HCT116 (cell line): ENCODE results near the gene IL1RAPL1. TPM values are rescaled to one million over a fixed set of nuclear protein-coding genes. Genes with fewer than 3 reads are reported as not detected.

Experiments used
- ATAC-seq: fragments of 200-7000 bp; cut with Tn5 transposase; 2 replicates; pipeline ENCODE4 v1.9.1; 2020; ENCODE audit warnings: mild to moderate bottlenecking, moderate library complexity
- BruUV-seq: library from RNA; stranded (reverse); fragments of 400-500 nt; replicated peaks from 2 replicates; lab custom pipeline; 2021; lab: Mats Ljungman, UMichigan
- CTCF ChIA-PET: fragments of 300-600 bp; sonication (Branson Sonifier 250); formaldehyde crosslinking; loops from one replicate; lab custom pipeline; 2021; ENCODE audit warnings: antibody characterized with exemption; lab: Charles Lee
- POLR2A ChIA-PET: fragments of 300-600, 350-600 bp; sonication (Branson Sonifier 250); formaldehyde crosslinking; loops from one replicate; lab custom pipeline; 2021; ENCODE audit warnings: antibody characterized with exemption; lab: Charles Lee
- RAD21 ChIA-PET, 2 experiments: fragments of 300-600 bp; sonication (Branson Sonifier 250); formaldehyde crosslinking; loops; one replicate each; lab custom pipeline; 2023; ENCODE audit warnings: low total read pairs in 2 of 2; ENCODE audit not compliant: uncharacterized antibody in 2 of 2, unreplicated experiment in 2 of 2, low non-redundant PET in 1 of 2; lab: Charles Lee
- DNase-seq: peaks from one replicate; pipeline ENCODE4 v3.0.0-alpha.2; 2010; ENCODE audit warnings: low read depth, low spot score
- H2AFZ ChIP-seq: fragments of 200-600 bp; shearing (Covaris generic), sonication (generic); 2 replicates; pipeline ENCODE4 v1.6.1; 2017; ENCODE audit warnings: low read depth, mixed run types, mixed read lengths, antibody characterized with exemption, low read length; ENCODE audit not compliant: poor library complexity, severe bottlenecking
- H3K27ac ChIP-seq: 2 replicates; pipeline ENCODE4 v1.5.1; 2012; ENCODE audit warnings: low read depth, low read length
- H3K27me3 ChIP-seq: fragments of 200-600 bp; sonication (generic); 2 replicates; pipeline ENCODE4 v1.6.1; 2016; ENCODE audit warnings: mixed run types, low read length, mixed read lengths; ENCODE audit not compliant: insufficient read depth
- H3K36me3 ChIP-seq, 2 experiments: fragments of 200-500 bp in 1 of 2; fragments of 200-600 bp in 1 of 2; sonication (Bioruptor generic) in 1 of 2; sonication (generic) in 1 of 2; 2 replicates each; pipeline versions ENCODE4 v1.5.1 to v1.6.1; 2014 to 2016; ENCODE audit warnings: low read length in 2 of 2, inconsistent platforms in 1 of 2, mixed read lengths in 1 of 2, mixed run types in 1 of 2; ENCODE audit not compliant: insufficient read depth in 2 of 2, control insufficient read depth in 1 of 2
- H3K4me1 ChIP-seq, 2 experiments: fragments of 200-600 bp in 1 of 2; sonication (generic) in 1 of 2; 2 replicates each; pipeline versions ENCODE4 v1.5.1 to v1.6.1; 2012 to 2017; ENCODE audit warnings: low read length in 2 of 2, inconsistent platforms in 1 of 2, mild to moderate bottlenecking in 1 of 2, mixed read lengths in 1 of 2, mixed run types in 1 of 2, moderate library complexity in 1 of 2; ENCODE audit not compliant: insufficient read depth in 2 of 2, control insufficient read depth in 1 of 2
- H3K4me2 ChIP-seq: fragments of 200-600 bp; sonication (generic); 2 replicates; pipeline ENCODE4 v1.6.1; 2017; ENCODE audit warnings: mixed run types, low read length, mixed read lengths
- H3K4me3 ChIP-seq, 2 experiments: fragments of 200-600 bp in 1 of 2; sonication (generic) in 1 of 2; replicated peaks in 1 of 2; 2 replicates each; pipeline ENCODE4 v1.5.1; 2011 to 2016; ENCODE audit warnings: low read length in 2 of 2, control low read depth in 1 of 2, low read depth in 1 of 2, mild to moderate bottlenecking in 1 of 2, mixed read lengths in 1 of 2, mixed run types in 1 of 2
- H3K79me2 ChIP-seq: fragments of 200-600 bp; sonication (generic); 2 replicates; pipeline ENCODE4 v1.6.1; 2017; ENCODE audit warnings: mild to moderate bottlenecking, mixed run types, low read length, moderate library complexity, mixed read lengths; ENCODE audit not compliant: insufficient read depth
- H3K9ac ChIP-seq: fragments of 200-600 bp; sonication (generic); 2 replicates; pipeline ENCODE4 v1.6.1; 2016; ENCODE audit warnings: low read length, mixed read lengths
- H3K9me2 ChIP-seq: fragments of 200-600 bp; sonication (generic), shearing (Covaris generic); 2 replicates; pipeline ENCODE4 v1.6.1; 2017; ENCODE audit warnings: mixed run types, mild to moderate bottlenecking, moderate library complexity; ENCODE audit not compliant: insufficient read depth
- H3K9me3 ChIP-seq, 2 experiments: fragments of 200-500 bp in 1 of 2; fragments of 200-600 bp in 1 of 2; sonication (Bioruptor generic) in 1 of 2; sonication (generic) in 1 of 2; 2 replicates each; pipeline ENCODE4 v1.6.1; 2014 to 2017; ENCODE audit warnings: low read length in 2 of 2, mixed read lengths in 2 of 2, inconsistent platforms in 1 of 2, low read depth in 1 of 2, mild to moderate bottlenecking in 1 of 2, mixed run types in 1 of 2, moderate library complexity in 1 of 2; ENCODE audit not compliant: control insufficient read depth in 1 of 2, insufficient read depth in 1 of 2
- H4K20me1 ChIP-seq: fragments of 200-600 bp; sonication (generic), shearing (Covaris generic); 2 replicates; pipeline ENCODE4 v1.6.1; 2017; ENCODE audit warnings: mixed run types, mild to moderate bottlenecking, moderate library complexity; ENCODE audit not compliant: insufficient read depth
- CTCF ChIP-seq, 3 experiments: fragments of 200-600 bp in 1 of 3; sonication (generic) in 1 of 3; IDR thresholded peaks in 2 of 3; conservative IDR thresholded peaks in 1 of 3; 2 replicates each; pipeline ENCODE4 v1.5.1; 2012 to 2017; ENCODE audit warnings: low read depth in 2 of 3, low read length in 2 of 3, antibody characterized with exemption in 1 of 3, borderline replicate concordance in 1 of 3, control low read depth in 1 of 3, mild to moderate bottlenecking in 1 of 3, mixed read lengths in 1 of 3, mixed run types in 1 of 3, moderate library complexity in 1 of 3; ENCODE audit not compliant: insufficient read depth in 1 of 3
- EGR1 ChIP-seq: IDR thresholded peaks from 2 replicates; pipeline ENCODE4 v1.6.1; 2012; ENCODE audit warnings: low read depth
- FOSL1 ChIP-seq: IDR thresholded peaks from 2 replicates; pipeline ENCODE4 v1.6.1; 2012; ENCODE audit warnings: low read depth
- MAX ChIP-seq: IDR thresholded peaks from 2 replicates; pipeline ENCODE4 v1.6.1; 2012
- REST ChIP-seq: IDR thresholded peaks from 2 replicates; pipeline ENCODE4 v1.6.1; 2012; ENCODE audit warnings: low read depth
- TCF7L2 ChIP-seq: IDR thresholded peaks from 2 replicates; pipeline ENCODE4 v1.7.0; 2011; ENCODE audit warnings: borderline replicate concordance, inconsistent platforms; ENCODE audit not compliant: insufficient read depth, insufficient read length; ENCODE audit errors: extremely low read depth
- ZBTB33 ChIP-seq: IDR thresholded peaks from 2 replicates; pipeline ENCODE4 v1.6.1; 2011; ENCODE audit warnings: mild to moderate bottlenecking, low read length, moderate library complexity; ENCODE audit not compliant: insufficient replicate concordance; ENCODE audit errors: extremely low read depth
- intact Hi-C: fragments of 100-400 bp; cut with micrococcal nuclease; formaldehyde crosslinking; loops from 2 replicates; pipeline ENCODE4 v1.10.0; 2022
- total RNA-seq: library from RNA; stranded (reverse); gene quantifications from one replicate; pipeline ENCODE4 v1.2.1, GENCODE V29; 2021; ENCODE audit not compliant: unreplicated experiment

The IL1RAPL1 gene
- total RNA-seq, 1 experiment from 2014 or later, result 2.8 TPM

GRCh38 chrX:29721152-29721551, 1133.9 kb downstream of the IL1RAPL1 start:
- Histone ChIP-seq H3K9me3 (no peaks in the 10 kb centered on the region), H3K27ac (no peak overlapping the region), H3K9me2 (no peaks in the 10 kb centered on the region), H3K4me3 (no peak overlapping the region), H3K27me3 (no peaks in the 10 kb centered on the region), H3K4me2 (no peak overlapping the region), H3K4me1 (no peaks in the 10 kb centered on the region), H4K20me1 (no peaks in the 10 kb centered on the region), H3K9ac (no peak overlapping the region)
- ChIA-PET RAD21 (no interaction called here), POLR2A (no interaction called here), CTCF (no interaction called here)
- no peak for DNase-seq
- intact Hi-C loops, result no loop called here
- no TSS peak for BruUV-seq
- TF ChIP-seq REST, result no peak
- no peak for TF ChIP-seq FOSL1
- TF ChIP-seq EGR1, result no peak
- no peak for TF ChIP-seq MAX
- TF ChIP-seq CTCF (IDR thresholded peaks at IDR 0.05 in 2 of 3, conservative IDR thresholded peaks at IDR 0.05 in 1 of 3; ENCODE audit: borderline replicate concordance in 1 of 3, insufficient read depth in 1 of 3, low read depth in 2 of 3, low read length in 2 of 3), result no peak
- no peak for TF ChIP-seq ZBTB33
- no peak for TF ChIP-seq TCF7L2
- TF ChIP-seq, all 23 proteins: peak for 0
- Histone ChIP-seq H3K79me2 (no peaks in the 10 kb centered on the region), H3K36me3 (no peaks in the 10 kb centered on the region), H2AFZ (no peak overlapping the region)
- no peak for ATAC-seq
